ENCODE results near the gene KRTAP3-1.

The KRTAP3-1 gene

GRCh38 chr17:40995116-40995515 is 13.8 kb downstream of the KRTAP3-1 start:
- Histone ChIP-seq H3K9me3 (no peaks in the 10 kb centered on the region), H3K27me3 (peaks cover 53% of the 10 kb centered on the region), H3K27ac (no peak overlapping the region), H3K4me3 (ENCODE audit: low read depth in 1 of 2, low read length in 1 of 2) (no peak overlapping the region), H3K4me1 (ENCODE audit: control insufficient read depth in 1 of 2, insufficient read depth in 1 of 2, low read depth in 1 of 2, low read length in 1 of 2) (no peaks in the 10 kb centered on the region), H3K36me3 (no peaks in the 10 kb centered on the region)
- no peak for TF ChIP-seq CTCF (IDR thresholded peaks at IDR 0.05)

- Histone ChIP-seq H3K27me3 (peaks cover 47% of the 10 kb centered on the region), H3K4me1 (ENCODE audit: control insufficient read depth in 1 of 2, insufficient read depth in 1 of 2, low read depth in 1 of 2, low read length in 1 of 2) (no peaks in the 10 kb centered on the region), H3K27ac (no peak within 1 kb of the TSS), H3K4me3 (ENCODE audit: low read depth in 1 of 2, low read length in 1 of 2) (no peak within 1 kb of the TSS), H3K9me3 (no peaks in the 10 kb centered on the region), H3K36me3 (no peaks in the 10 kb centered on the region)
- no peak for TF ChIP-seq CTCF (IDR thresholded peaks at IDR 0.05)
Observed at GRCh38 chr17:40993839-40994238, 15.1 kb downstream of the KRTAP3-1 start, which contains the start of gene KRTAP3-3. Gene KRTAP3-3 (minus strand): TSS chr17:40994164. CDS start chr17:40994097, 67 bp downstream.

GRCh38 chr17:40993084-40993483 is 15.8 kb downstream of the KRTAP3-1 start:
- no peak overlapping the region for H3K4me3 ChIP-seq (ENCODE audit: low read depth in 1 of 2, low read length in 1 of 2)
- H3K27ac ChIP-seq, result no peak overlapping the region
- no peak for TF ChIP-seq CTCF (IDR thresholded peaks at IDR 0.05)
- H3K36me3 ChIP-seq, result no peaks in the 10 kb centered on the region
- H3K27me3 ChIP-seq, result peaks cover 42% of the 10 kb centered on the region
- H3K4me1 ChIP-seq (ENCODE audit: control insufficient read depth in 1 of 2, insufficient read depth in 1 of 2, low read depth in 1 of 2, low read length in 1 of 2), result peaks cover 0 to 1% of the 10 kb centered on the region in 2 experiments
- H3K9me3 ChIP-seq, result no peaks in the 10 kb centered on the region

GRCh38 chr17:40992666-40993065 is 16.3 kb downstream of the KRTAP3-1 start:
- Histone ChIP-seq H3K4me1 (ENCODE audit: control insufficient read depth in 1 of 2, insufficient read depth in 1 of 2, low read depth in 1 of 2, low read length in 1 of 2) (peaks cover 0 to 5% of the 10 kb centered on the region in 2 experiments), H3K4me3 (ENCODE audit: low read depth in 1 of 2, low read length in 1 of 2) (no peak overlapping the region), H3K27me3 (peaks cover 37% of the 10 kb centered on the region), H3K9me3 (no peaks in the 10 kb centered on the region), H3K27ac (no peak overlapping the region), H3K36me3 (no peaks in the 10 kb centered on the region)
- no peak for TF ChIP-seq CTCF (IDR thresholded peaks at IDR 0.05)

- Histone ChIP-seq H3K27me3 (peaks cover 38% of the 10 kb centered on the region), H3K4me3 (ENCODE audit: low read depth in 1 of 2, low read length in 1 of 2) (no peak overlapping the region), H3K27ac (peak overlapping the region; percentile 64), H3K9me3 (no peaks in the 10 kb centered on the region), H3K4me1 (ENCODE audit: control insufficient read depth in 1 of 2, insufficient read depth in 1 of 2, low read depth in 1 of 2, low read length in 1 of 2) (peaks cover 5 to 14% of the 10 kb centered on the region in 2 experiments), H3K36me3 (no peaks in the 10 kb centered on the region)
- no peak for TF ChIP-seq CTCF (IDR thresholded peaks at IDR 0.05)
Observed at GRCh38 chr17:40986920-40987319, 22.0 kb downstream of the KRTAP3-1 start.

GRCh38 chr17:40984226-40984625 is 24.7 kb downstream of the KRTAP3-1 start, which contains the start of gene KRT40:
Gene KRT40 (minus strand): TSS chr17:40984326. CDS start chr17:40984273, 53 bp downstream.
- peaks cover 53% of the 10 kb centered on the region for H3K27me3 ChIP-seq
- no peaks in the 10 kb centered on the region for H3K36me3 ChIP-seq
- H3K27ac ChIP-seq, result no peak within 1 kb of the TSS
- TF ChIP-seq CTCF (IDR thresholded peaks at IDR 0.05), result no peak
- no peaks in the 10 kb centered on the region for H3K9me3 ChIP-seq
- no peak within 1 kb of the TSS for H3K4me3 ChIP-seq (ENCODE audit: low read depth in 1 of 2, low read length in 1 of 2)
- peaks cover 5 to 14% of the 10 kb centered on the region in 2 experiments for H3K4me1 ChIP-seq (ENCODE audit: control insufficient read depth in 1 of 2, insufficient read depth in 1 of 2, low read depth in 1 of 2, low read length in 1 of 2)

All from neutrophil (primary cell).